Vagina (tissue), 2 donors: ENCODE data around the gene CD22.

Experiments
- POLR2A ChIP-seq, 2 donors: fragments of 450-650 bp; IDR thresholded peaks; one replicate each; pipeline ENCODE4 v1.6.1; 2017; ENCODE audit warnings: antibody characterized with exemption in 2 of 2, mild to moderate bottlenecking in 2 of 2, moderate library complexity in 2 of 2
- TF ChIP-seq, protein P1 (sequence below), 3 experiments: fragments of 450-650 bp in 2 of 3; fragments of 200-600 bp in 1 of 3; sonication (generic) in 1 of 3; IDR thresholded peaks; one replicate each; pipeline ENCODE4 v1.5.1; 2017 to 2019; ENCODE audit warnings: antibody characterized with exemption in 3 of 3, mild to moderate bottlenecking in 2 of 3, moderate library complexity in 2 of 3

DNA sequence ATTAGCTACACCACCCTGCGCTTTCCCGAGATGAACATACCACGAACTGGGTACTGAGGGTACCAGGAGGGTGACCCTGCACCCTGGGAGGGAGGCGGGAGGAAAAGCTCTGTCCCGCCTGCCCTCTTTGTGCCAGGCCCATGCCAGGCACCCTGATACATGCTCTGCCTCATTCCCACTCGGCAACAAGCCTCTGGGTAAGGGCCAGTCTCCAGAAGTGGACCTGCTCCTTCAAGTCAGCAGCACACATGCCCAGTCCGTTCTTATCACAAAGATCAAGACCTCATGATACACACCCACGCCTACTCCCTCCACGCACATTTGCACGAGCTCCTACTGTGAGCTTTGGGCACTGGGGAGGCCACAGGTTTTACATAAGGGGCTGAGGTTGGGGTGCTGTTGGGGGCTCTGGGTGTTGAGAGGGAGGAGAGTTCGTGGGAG is 16.7 kb downstream of the CD22 start:
- no peak for TF ChIP-seq POLR2A (IDR thresholded peaks at IDR 0.05)
- TF ChIP-seq, protein P1, sequence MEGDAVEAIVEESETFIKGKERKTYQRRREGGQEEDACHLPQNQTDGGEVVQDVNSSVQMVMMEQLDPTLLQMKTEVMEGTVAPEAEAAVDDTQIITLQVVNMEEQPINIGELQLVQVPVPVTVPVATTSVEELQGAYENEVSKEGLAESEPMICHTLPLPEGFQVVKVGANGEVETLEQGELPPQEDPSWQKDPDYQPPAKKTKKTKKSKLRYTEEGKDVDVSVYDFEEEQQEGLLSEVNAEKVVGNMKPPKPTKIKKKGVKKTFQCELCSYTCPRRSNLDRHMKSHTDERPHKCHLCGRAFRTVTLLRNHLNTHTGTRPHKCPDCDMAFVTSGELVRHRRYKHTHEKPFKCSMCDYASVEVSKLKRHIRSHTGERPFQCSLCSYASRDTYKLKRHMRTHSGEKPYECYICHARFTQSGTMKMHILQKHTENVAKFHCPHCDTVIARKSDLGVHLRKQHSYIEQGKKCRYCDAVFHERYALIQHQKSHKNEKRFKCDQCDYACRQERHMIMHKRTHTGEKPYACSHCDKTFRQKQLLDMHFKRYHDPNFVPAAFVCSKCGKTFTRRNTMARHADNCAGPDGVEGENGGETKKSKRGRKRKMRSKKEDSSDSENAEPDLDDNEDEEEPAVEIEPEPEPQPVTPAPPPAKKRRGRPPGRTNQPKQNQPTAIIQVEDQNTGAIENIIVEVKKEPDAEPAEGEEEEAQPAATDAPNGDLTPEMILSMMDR (IDR thresholded peaks at IDR 0.05), result no peak
